T-helper 9 cell (primary cell): Measurements from ENCODE around the gene MGST3.
"Not testable (repeated sequence)": the region's sequence is repeated elsewhere in the genome, so short reads cannot be mapped to it uniquely, and the experiment has no call there.

Experiments
- DNase-seq: peaks from one replicate; pipeline ENCODE4 v3.0.0-alpha.2; 2020
- total RNA-seq, 2 donors: gene quantifications; one replicate each; lab custom pipeline; 2026; lab: John Stamatoyannopoulos, UW

MGST3 gene
- total RNA-seq, result 18.6 to 55.6 reads per million in 2 donors

DNA sequence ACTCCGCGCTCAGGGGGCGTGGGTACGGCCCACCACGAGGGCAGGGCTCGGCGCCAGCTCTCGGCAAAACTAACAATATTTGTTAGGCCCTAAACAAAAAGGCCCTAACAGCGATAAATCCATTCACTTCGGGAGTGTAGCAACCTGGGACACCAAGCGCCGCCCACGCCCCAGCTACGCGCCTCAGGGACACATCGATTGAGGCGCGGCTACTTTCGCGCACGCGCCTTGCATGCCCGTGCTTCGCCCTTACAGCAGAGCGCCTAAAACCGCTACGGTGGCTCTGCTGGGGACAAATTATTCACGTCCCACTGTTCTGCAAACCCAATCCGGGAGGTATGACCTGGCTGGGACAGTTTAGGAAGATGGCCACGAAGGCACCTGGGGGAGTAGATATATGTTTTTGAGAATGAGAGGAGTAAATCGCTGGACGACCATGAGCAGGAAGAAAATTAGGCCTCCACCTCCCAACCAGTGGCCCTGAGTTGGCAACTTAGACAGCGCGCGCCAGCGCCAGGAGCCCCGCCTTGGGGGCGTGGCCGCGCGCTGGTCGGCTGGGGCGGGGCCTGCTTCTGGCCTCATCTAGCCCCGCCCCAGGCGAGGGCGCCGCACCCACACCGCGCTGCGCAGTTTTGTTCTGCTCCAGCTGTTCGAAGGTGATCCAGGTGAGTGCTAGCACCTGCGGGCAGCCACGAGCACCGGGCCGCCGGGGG, at the start of gene MGST3:
MGST3 (plus strand) TSS at position 606 of the 713 bp plus-strand sequence. CDS start 18,614 bp downstream, outside the sequence.
- peak; percentile 84 for DNase-seq

DNA sequence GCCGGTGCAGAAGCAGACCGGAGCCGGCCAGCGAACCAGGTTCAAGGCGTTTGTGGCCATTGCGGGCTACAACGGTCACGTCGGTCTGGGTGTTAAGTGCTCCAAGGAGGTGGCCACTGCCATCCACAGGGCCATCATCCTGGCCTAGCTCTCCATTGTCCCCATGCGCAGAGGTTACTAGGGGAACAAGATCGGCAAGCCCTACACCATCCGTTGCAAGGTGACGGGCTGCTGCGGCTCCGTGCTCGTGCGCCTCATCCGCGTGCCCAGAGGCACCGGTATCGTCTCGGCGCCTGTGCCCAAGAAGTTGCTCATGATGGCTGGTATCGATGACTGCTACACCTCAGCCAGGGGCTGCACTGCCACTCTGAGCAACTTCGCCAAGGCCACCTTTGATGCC, 49.1 kb upstream of the MGST3 start:
- no peak for DNase-seq

DNA sequence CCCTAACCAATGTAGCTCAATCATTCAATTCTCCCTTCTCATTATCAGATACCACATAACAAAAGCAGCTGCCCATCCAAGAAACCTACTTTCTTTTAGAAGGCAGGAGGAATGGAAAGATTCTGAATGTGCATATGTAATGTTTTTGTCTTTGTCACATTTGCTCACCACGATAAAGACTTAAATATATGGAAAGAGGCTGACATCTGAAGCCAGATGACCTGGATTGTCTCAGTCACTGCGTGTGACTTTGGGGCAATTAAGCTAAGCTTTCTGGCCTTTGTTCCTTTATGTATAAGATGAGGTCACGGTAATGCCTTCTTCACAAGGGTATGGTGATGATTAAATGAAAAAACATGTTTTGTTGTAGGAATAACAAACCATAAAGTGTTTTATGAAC, 44.6 kb upstream of the MGST3 start:
- no peak for DNase-seq

DNA sequence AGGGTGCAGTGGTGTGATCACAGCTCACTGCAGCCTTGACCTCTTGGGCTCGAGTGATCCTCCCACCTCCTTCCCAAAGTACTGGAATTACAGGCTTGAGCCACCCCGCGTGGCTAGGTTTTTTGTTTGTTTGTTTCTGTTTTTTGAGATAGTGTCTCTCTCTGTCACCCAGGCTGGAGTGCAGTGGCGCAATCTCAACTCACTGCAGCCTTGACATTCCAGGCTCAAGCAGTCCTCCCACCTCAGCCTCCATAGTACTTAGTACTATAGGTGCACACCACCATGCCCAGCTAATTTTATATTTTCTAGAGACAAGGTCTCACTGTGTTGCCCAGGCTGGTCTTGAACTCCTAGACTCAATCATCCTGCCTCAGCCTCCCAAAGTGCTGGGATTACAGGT, 39.6 kb upstream of the MGST3 start:
- DNase-seq, result not testable (repeated sequence)

DNA sequence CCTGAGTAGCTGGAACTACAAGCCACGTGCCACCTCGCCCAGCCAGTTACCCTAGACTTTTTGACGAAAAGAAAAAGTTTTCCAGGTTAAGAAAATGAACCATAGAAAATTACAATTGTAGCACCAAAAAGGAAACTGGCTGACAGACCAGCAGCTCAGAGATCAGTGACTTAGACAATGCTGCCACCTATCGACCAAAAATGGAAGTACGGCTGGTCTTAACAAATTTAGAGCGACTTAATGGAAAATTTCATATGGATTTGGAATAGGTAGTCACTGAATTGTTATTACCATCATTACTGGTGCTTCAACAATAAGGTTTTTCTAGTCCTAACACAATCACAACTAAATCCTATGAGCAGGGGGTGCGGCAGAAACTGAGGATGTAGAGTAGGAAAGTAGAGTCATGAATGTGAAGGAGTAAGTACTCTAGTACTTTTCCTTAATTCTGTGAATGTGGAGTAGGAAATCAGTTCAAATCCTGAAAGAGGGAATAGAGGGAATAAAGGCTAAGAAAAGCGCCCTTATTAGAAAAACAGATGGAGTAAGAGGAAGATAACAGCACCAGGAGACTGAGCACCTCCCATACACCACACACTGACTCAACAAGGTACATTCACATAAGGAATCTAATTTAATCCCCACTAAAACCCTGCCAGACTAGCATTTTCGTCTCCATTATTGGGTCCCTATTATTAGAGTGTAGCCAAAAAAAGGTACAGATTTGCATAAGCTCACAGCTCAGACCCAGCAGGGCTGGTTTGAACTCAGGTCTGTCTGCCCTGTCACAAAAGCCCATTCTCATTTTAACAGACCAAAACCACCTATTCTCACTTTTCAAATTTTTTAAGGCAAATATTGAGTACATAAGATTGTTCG, 37.9 kb upstream of the MGST3 start:
- peak; percentile 80 for DNase-seq

DNA sequence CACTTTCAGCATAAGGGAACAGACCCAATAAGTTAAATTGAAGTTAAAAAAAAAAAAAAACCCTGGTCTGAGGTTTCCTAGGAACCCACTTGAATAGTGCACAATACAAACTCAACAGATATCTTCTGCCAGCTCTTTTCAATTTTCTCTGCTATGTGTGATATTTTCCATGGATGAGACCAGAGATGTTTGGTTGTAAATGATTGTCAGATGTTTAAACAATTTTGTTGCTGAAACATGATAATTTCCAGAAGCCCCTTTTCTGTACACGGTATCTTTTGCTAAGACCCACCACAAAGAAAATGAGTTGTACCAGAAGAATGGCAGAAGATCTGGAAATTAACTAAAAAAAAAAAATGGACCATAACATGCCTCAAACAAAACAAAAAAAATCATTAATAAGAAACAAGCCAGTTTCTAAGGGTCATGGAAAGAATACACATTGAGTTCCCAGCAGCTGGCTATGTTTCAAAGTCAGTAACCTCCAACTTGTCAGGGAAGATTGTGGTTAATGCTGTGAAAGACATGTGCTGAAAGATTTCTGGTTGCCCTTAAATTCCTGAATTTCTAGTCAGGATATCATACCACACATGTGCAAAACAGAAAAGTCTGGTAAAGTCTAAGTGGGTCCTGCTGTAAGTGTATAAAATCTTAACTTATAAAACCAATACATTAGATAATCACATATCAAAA, 35.6 kb upstream of the MGST3 start:
- DNase-seq, result no peak

DNA sequence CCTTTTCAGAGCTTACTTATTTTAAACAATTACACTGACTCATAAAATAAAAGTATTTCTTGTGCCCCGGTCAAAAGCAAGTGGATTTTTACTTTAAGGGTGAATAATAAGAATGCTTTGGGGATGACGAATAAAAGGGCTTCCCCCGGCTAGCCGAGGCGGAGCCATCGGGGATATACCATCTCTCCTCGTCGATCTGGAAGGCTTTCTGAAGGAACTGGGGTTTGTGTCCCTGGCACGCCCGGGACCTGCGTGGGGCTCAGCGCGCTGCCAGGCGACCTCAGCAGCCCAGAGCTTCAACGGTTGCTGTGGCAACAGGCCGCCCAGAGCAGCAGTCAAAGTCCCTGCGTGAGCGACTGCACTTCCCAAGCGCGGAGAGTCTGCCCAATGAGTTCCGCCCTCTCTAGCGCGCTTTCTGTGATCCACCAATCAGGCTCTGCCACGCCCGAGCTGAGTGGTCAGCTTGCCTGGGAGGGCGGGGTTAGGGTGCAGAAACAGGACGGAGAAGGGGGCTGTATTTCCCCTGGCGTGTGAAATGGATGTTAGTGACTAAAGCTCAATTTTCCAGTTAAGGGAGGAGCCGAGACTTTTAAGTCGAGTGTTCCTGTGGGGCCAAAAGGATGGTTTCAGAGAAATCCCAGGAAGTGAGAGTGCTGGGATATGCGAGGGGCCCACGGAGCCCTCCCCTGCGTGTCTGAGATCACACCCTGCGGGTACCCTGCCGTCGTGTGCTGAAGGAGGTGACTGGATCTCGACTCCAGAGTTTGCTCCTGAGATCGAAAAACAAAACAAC, 33.0 kb upstream of the MGST3 start:
- DNase-seq, result peak; percentile 81

DNA sequence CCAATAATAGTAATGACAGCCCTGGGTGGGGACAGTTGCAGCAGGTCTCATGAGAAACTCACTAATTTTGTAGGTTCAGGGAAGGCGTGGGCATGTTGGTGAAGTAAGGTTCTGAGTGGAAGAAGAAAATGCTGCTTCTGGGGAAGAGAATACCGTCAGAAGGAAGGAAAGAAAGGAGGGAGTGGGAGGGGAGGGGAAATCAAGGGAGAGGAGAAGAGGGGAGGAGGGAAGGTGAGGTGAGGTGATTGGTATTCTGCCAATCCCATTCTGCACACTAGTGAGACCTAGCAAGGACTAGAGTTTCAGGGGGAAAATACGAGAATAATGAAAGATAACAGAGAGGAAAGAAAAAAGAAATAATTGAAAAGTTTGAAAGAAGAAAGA, 32.4 kb upstream of the MGST3 start:
- no peak for DNase-seq

DNA sequence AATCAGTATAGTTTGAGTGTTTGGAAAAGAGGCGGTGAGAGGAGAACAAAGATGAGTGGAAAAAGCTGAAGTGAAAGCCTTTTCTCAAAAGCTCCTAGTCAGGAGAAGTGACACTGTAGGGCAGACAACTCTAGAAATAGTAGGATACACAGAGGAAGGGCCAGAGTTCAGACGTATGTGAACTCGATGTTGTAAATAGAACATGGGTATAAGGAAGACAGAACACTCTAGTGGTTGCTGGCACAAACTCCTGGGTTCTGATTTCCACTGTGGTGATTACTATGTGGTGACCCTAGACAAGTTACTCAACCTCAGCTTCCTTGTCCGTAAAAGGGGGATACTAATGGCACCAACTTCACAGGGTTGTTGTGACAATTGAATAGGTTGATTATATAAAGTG, 30.2 kb upstream of the MGST3 start:
- no peak for DNase-seq

DNA sequence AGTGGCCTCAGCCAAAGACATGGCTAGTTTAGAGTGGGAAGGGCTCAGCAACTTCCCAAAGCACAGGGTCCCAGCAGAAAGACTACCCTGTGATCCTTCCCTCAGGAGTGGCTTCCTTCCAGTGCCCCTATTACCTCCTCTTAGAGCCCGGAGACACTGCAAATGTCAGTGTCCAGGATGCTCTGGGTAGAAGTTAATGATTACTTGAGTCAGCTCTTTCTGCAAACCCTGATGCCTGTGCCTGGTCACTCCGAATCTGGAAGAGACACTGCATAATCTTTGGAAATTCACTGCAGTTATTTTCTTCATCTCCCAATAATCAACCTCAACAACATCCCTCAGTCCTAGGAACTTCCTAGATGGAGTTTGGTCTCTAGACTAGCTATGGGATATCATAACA, 27.2 kb upstream of the MGST3 start:
- no peak for DNase-seq

DNA sequence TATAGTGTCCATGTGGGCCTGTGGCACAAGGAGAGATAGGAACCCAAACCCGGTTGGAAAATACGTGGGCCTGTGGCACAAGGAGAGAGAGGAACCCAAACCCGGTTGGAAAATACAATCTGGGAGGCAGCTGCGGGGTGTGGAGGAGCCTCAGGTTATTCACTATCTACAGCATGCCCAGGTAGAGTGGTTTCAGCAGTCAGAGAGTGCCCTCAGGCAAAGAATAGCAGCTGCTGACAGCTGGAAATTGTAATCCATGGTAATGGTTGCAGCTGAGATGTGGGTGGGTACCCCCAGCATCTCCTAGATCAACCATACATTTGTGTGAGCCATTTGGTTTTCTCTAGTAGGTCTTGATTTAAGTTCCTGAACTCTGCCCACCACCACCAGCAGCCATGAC, 25.8 kb upstream of the MGST3 start:
- DNase-seq, result no peak

DNA sequence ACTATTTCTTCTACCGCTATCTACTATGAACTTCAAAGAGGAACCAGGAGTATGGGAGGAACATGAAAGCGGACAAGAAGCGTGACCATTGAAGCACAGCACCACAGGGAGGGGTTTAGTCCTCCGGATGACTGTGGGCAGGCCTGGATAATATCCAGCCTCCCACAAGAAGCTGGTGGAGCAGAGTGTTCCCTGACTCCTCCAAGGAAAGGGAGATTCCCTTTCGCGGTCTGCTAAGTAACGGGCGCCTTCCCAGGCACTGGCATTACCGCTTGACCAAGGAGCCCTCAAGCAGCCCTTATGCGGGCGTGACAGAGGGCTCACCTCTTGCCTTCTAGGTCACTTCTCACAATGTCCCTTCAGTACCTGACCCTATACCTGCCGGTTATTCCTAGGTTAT, 24.4 kb upstream of the MGST3 start:
- DNase-seq, result not testable (repeated sequence)

DNA sequence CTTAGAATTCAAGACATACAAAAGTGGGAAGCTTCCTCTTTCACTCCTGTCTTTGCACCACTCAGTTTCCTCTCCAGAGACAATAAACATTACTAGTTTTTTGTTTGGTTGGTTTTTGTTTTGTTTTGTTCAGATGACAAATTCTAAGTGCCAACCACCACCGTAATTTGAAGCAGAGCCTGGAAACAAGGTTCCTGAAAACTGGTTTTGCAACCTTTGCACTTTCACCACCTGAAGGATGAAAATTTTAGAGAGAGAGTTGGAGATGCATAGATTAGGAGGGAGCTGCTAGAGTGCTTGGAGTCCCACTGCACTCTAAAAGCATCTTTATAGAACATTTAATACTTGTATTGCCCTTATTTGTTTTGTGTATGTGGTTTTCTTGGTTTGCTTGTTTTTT, 20.2 kb upstream of the MGST3 start:
- no peak for DNase-seq

DNA sequence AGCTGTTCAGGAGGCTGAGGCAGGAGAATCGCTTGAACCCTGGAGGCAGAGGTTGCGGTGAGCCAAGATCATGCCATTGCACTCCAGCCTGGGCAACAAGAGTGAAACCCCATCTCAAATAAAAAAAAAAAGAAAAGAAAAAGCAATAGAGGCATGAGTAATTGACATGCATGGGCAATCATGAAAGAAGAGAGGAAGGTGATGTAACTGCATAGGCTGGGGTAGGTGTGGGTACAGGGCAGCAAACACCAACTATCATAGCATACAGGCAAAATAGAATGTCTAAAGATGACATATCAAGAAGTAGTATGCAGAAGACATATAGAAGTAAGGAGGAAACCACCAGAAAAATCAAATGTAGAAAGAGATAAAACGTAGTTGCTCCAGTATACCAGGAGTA, 19.0 kb upstream of the MGST3 start:
- no peak for DNase-seq

DNA sequence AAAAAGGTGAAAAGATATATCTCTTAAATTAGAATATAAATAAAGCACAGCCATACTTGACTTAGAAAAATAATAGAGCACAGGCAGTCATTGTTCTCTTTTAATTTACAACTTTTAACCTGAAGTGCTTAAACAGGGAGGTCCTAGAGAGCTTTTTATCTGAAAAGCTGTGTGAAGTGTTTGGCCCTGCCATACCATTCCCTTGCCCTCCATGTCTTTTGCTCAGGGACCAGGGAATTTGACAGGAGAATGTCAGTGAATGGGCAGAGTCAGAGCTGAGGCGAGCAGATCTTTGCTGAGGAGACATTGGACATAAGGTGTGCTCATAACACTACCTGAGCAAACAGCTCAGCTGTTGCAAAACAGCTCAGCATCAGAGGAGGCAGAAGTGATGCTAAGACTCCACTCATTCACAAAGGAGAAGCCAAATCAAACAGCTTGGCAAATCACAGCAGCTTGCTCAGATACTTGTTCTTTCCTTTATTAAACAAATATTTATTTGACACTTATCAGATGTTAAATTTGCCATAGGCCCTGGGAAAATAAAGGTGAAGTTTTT, 14.9 kb upstream of the MGST3 start:
- no peak for DNase-seq

DNA sequence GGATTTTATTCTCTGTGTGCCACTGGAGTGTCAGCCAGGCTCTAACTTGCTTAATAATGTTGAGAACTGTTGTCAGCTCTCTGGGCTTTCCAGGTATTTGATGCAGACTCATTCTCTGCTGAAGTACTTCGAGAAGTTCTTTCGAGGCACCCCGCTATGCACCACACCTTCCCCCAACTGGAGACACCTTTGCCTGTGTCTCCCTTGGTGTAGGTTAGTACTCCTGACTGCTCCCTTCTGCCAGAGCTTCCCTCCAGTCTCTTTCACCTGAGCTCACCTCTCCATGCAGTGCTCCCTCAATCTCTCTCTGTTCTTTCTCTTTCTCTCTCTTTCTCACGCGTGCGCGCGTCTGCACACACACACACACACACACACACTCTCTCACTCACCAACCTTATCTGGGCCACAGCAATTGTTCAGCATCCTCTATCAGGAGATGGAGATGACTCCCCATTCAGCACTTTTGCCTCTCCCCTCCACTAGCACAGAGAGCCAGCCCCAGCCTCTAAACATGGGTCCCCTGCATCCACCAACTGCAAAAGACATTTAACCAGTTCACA, 14.0 kb upstream of the MGST3 start:
- no peak for DNase-seq

DNA sequence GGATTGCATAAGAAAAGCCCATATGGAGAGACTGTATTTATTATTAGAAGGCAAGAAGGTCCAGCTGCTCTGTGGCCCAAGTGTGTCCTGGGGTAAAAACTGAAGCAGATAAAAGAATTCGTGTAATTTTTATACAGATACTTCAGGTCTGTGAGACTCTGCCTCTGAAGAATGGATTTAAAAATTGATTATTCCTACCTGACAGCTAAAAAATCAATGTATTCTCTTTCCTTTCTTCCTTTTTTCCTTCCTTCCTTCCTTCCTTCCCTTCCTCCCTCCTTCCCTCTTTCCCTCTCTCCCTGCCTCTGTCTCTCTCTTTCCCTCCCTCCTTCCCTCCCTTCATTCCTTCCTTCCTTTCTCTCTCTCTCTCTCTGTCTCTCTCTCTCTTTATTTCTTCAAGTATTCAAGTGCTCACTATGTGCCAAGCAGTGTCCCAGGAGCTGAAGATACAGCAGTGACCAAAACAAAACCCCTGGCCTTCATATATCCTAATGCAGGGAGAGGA, 11.3 kb upstream of the MGST3 start:
- no peak for DNase-seq

DNA sequence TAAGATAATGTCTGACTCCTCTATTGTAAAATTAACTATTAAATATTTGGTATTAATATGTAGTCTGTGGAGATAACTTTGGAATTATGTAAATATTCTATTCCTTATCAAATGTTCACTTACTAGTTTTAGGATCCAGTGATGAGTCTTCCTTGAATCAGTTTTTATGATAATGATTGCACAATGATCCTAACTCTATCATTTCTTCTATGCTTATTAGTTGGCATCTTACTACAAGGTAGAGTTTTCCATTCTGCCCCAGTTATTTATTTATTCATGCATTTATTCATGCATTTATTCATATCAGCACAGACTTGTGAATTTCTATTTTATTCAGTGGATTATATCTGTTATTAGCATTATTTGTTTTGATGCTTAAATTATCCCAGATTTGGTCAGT, 7.4 kb upstream of the MGST3 start:
- DNase-seq, result no peak

DNA sequence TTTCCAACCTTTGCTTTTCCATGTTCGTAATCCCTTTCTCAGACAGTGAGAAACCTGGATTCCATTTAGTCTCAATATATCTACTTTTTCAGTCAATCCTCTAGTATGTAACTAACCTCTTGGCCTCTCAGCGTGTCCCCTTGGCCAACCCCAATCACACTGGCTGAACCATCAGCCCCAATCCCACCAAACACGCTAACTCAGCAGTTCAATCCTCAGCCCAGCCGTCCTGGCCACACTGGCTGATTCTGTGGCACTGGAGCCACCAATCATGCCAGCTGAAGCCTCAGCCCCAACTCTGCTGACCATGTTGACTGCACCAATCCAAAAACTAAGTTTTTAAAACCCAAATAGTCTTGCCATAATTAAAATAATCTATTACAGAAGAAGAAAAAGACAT, 6.6 kb upstream of the MGST3 start:
- DNase-seq, result no peak

DNA sequence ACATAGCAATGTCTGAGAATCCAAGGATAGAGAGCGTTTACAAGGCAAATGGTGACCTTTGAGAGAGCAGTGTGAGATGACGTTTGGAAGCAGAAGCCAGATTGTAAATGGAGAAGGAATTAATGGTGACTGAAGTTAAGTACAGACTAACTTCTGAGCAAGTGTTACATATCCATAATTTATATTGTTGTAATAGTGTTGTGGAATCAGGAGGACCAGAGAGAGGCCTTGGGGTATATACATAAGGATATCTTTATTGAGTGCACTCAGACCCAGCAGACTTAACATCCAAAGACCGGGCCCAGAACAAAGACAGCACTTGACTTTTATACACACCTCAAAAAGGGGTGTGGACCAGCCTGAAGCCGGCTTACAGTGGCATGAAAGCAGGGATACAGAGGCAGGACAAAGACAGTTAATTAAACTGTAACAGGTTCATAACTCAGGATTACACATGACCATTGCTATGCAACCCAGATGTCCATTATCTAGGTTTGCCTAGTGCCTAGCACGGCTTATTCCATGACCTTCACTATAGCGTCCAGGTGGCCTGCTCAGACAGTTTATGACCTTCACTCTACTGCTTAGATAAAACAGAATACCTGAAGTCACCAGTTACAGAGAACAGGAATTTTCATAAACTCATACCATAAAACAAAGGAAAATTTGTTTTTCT, 2.7 kb upstream of the MGST3 start:
- no peak for DNase-seq

DNA sequence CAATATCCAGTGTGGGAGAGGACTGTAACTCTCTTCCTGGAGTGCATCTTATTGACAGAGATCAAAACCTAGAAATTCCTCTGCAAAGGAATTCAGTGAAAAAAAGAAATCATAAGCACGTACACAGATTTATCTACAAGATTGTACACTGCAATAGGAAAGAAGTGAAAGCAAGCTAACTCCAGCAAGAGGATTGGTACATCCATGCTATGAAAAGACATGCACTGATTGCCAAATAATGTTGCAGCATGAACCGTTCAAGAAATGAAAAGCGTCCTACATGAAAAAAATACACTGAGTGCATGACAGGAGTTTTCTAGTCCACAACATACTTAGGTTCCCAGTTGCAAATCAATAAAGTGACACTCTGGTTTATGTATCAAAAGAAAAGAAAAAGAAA, 1.9 kb upstream of the MGST3 start:
- DNase-seq, result no peak
